T-helper 22 cell (primary cell): ENCODE results near the gene ALX4.

Experiments used
- DNase-seq: peaks from one replicate; pipeline ENCODE4 v3.0.0-alpha.2; 2020; ENCODE audit warnings: low read depth

ALX4 gene

GRCh38 chr11:44335052-44335760 is 25.3 kb upstream of the ALX4 start:
- no peak for DNase-seq

DNA sequence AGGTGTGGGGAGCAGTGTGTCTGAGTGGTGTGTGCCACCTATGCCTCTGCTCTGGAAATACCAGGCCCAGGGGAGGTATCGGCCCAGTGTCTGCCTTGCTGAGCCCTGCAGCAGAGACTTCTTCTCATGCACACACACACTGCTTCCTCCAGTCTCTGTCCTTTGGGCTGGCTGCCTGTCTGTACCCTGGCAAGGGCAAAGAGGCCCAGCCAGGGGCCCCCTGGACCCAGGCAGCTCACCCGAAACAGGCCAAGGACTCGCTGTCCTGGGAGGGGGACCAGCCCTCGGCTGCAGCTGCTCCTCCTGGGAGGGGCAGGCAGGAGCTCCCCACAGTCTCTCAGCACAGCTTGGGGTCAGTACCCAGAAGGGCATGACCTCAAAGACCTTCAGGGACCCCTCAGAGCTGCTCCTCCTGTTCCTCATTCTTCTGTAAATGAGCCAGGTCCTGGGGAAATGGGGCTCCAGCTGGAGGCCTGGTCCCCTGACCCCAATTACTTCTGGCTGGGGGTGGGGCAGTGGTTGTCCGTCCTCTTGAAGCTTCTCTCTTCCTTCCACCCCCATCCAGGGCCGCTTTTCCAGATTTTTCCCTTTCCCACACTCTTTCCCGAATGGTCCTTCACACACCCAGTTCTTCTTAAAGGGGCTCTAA is 24.5 kb upstream of the ALX4 start:
- no peak for DNase-seq

DNA sequence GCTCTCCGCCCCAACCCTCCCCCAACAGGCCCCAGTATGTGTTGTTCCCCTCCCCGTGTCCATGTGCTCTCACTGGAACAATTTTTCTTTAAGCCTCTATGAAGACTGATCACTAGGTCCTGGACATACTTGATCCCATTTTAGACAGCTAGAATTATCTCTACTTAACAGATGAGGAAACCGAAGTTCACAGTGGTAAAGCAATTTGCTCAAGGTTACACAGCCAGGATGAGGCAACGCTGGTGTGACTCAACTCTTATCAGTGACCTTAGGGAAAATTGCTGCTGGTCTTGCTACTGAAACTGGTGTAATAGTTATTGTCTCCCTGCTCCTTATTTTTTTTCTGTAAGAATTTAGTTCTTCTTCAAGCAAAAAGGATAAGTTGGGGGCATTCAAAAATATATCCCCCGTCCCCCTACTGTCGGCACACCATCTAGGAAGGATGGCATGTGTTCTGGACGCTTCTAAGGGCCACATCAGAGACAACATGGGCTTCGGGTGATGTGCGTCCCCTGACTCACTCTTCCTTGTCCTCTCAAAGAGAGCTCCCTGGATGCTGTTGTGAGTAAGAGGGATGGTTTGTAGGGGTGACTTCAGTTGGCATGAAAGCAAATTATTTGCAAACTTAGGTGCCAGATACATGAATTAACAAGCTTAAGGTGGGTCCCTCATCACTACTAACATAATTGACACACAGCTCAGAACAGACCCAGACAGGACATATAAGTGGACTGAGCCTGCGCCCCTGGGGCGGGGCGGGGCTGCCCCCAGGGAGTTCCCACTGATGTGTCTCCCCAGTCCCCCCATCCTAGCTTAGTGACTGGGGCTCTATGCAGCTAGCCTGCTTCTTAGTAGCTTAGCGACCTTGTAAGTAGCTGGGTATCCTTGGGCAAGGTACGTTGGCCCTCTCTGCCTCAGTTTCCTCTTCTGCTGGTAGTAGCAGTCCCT is 23.6 kb upstream of the ALX4 start:
- no peak for DNase-seq

GRCh38 chr11:44332665-44333064 is 22.7 kb upstream of the ALX4 start:
- DNase-seq = no peak

- no peak for DNase-seq
Measured at GRCh38 chr11:44329472-44330230, 19.7 kb upstream of the ALX4 start.

GRCh38 chr11:44328138-44328660 is 18.3 kb upstream of the ALX4 start:
- no peak for DNase-seq

- no peak for DNase-seq
Measured at GRCh38 chr11:44327730-44328129, 17.8 kb upstream of the ALX4 start.

GRCh38 chr11:44326615-44327475 is 16.9 kb upstream of the ALX4 start:
- no peak for DNase-seq

DNA sequence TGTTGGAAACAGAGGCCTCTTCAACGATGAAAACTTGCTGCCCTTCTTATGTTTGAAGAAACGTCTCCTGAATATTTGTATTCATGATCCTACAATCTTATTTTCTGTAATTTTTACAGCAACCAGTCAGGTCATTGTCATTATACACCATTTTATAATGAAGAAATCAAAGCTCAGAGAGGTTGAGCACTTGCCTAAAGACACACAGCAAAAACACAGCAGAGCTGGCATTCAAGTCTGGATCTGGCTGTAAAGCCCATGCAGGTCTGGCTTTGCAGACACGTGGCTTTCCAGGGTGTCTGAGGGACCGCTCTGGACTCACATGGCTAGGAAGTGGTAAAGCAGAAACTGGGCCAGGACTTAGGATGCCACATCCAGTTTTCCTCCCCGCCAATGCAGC is 15.8 kb upstream of the ALX4 start:
- no peak for DNase-seq

DNA sequence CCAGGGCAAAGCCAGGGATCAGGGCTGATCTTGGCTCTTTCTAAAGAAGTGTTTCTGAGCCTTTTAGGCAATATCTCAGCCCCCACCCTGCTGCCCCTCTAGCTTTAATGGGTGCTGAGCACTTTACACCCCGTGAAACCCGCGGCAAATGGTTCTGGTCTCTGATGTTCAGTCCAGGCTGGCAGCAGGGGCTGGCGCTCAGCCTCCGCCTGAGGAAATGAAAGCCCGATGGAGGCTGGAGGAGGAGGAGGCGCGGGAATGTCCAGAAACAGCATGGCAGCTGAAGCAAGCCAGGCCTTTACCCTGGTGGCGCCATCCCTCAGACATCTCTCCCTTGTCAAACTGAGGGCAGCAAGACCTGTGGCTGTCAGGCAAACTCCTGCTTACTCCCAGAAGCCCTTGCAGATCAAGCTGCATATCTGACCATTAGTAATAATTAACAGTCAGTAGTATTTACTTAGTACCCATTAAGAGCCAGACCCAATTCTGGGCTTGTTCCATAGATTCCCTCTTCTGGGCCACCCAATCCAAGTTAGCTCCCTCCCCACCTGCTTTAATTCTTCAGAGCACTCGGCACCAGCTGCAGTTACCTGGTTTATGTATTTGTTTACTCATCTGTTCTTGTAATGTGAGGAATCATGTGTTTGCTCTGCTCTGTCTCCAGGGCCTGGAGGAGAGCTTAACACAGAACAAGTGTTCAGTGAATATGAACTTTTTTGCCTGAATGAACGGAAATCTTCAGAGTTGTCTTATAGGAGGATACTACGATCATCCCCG is 15.0 kb upstream of the ALX4 start:
- DNase-seq = no peak

GRCh38 chr11:44324222-44324621 is 14.3 kb upstream of the ALX4 start:
- no peak for DNase-seq

DNA sequence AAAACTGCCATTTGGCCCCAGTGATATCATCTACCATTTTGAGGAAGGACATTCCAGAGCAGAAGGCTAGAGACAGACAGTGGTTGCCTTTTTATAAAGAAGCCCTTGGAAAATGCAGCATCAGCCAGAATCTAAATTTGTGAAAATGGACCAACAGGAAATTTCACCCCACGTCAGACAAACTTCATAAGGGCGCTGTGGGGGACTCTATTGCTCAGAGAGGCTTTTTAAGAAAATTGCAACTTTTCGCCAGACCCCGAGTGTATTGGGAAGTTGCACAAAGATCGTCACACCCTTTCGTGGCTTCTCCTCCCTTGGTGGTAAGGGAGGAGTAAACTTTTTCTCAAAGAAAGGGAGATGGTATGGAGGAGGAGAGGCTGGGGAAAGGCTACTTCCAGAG is 12.3 kb upstream of the ALX4 start:
- DNase-seq = no peak

DNA sequence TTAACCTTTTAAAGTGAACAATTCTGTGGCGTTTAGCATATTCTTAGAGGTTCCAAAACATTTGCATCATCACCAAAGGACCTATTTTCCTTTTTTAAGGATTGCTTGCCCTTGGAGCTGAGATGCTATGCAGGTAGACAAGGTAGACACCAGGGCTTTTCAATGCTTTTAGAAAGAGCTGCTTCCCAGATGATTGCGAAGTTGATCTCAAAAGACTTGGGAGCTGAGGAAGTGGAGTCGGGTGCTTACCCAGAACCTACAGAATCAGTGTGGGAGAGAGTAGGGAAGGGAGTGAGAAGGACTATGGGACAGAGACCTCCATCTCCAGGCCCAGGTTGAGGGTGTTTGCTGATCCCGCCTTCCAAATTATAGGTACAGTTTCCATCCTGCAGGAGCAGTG is 11.1 kb upstream of the ALX4 start:
- no peak for DNase-seq

DNA sequence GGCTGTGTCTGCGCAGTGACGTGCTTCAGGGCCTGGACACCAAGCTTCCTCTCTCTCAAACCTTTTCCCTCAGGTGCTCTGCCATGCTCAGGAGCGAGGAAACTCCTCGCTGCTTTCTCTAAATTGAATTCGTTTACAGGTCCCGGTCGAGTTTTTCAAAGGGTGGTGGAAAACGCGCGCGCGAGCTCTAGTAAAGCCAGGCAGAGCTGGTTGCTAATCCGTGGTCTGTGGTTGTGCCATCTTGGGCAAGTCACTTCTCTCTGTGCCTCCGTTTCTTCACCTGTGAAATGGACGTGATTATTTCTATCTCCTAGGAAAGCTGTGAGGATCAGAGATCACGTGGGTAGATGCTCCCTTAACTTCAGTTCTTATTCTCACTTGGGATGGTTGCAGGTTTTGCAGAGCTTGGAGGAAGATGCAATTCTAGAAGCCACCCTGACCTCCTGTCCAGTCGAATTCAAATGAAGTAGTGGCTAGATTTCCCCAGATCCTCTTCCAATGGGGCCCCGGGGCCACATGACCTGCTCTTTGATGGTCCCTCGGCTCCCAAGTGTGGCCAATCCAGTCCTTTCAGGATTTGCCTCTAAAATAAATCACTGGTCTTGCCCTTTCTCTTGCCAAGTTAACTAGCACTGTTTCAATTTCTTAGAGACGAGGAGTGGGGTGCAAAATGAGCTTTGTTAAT is 10.5 kb upstream of the ALX4 start:
- no peak for DNase-seq

DNA sequence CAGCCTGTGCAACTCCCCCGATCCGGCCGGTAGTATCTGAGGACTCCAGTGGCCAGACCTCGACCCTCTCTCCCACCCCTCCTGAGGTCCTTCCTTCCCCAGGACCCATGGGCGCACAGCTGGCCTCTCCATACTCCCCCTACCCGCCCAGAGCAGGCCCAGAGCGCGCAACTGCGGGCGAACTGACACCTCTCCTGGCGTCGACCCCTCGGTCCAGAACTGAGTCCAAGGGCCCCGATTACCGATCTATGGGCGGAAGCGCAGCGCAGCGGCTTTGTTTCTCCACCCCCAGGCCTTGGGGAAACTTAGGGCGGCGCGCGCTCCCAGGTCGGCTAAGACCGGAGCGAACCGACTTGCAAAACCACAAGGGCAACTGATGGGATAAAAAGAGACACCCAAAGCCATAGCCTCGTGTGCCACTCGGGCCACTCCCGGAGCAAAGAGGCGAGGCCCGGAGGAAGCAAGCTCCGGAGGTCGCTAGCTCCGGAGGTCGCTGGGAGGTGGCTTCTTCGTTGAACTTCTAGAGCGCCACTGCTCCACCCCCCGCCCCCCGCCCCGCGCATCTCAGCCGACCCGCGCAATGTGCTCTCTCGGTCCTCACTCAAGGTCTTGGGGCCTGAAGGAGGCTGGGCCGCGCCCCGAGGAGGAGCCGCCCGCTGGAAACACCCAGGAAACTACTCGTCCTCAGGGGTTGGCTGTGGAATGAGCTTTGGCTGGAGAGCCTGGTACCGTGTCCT is 9.8 kb upstream of the ALX4 start:
- no peak for DNase-seq

DNA sequence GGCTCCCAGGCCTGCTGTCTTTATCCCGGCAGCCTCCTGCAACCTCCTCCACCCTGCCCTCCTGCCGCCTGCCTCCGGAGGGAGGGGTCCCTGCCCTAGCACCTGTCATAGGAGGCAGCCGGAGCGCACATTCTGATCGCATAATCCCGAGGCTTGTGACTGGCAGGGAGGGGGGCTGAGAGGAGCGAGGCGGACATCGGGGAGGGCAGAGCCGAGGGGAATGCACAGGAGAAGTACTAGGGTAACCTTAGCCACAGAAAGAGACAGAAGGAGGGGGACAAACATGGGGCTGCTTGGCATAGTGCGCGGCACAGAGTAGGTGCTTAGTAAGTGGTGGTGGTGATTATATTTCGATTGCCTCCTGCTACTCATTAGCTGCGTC is 9.2 kb upstream of the ALX4 start:
- no peak for DNase-seq

GRCh38 chr11:44318369-44318768 is 8.4 kb upstream of the ALX4 start:
- no peak for DNase-seq

- no peak for DNase-seq
Measured at GRCh38 chr11:44316659-44317240, 6.8 kb upstream of the ALX4 start.
